Measurements from ENCODE around the gene CHRNA10.
A peak's percentile ranks its signal among the peaks of the same experiment; 100 is the strongest.

Gene CHRNA10, protein sequence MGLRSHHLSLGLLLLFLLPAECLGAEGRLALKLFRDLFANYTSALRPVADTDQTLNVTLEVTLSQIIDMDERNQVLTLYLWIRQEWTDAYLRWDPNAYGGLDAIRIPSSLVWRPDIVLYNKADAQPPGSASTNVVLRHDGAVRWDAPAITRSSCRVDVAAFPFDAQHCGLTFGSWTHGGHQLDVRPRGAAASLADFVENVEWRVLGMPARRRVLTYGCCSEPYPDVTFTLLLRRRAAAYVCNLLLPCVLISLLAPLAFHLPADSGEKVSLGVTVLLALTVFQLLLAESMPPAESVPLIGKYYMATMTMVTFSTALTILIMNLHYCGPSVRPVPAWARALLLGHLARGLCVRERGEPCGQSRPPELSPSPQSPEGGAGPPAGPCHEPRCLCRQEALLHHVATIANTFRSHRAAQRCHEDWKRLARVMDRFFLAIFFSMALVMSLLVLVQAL

DNA sequence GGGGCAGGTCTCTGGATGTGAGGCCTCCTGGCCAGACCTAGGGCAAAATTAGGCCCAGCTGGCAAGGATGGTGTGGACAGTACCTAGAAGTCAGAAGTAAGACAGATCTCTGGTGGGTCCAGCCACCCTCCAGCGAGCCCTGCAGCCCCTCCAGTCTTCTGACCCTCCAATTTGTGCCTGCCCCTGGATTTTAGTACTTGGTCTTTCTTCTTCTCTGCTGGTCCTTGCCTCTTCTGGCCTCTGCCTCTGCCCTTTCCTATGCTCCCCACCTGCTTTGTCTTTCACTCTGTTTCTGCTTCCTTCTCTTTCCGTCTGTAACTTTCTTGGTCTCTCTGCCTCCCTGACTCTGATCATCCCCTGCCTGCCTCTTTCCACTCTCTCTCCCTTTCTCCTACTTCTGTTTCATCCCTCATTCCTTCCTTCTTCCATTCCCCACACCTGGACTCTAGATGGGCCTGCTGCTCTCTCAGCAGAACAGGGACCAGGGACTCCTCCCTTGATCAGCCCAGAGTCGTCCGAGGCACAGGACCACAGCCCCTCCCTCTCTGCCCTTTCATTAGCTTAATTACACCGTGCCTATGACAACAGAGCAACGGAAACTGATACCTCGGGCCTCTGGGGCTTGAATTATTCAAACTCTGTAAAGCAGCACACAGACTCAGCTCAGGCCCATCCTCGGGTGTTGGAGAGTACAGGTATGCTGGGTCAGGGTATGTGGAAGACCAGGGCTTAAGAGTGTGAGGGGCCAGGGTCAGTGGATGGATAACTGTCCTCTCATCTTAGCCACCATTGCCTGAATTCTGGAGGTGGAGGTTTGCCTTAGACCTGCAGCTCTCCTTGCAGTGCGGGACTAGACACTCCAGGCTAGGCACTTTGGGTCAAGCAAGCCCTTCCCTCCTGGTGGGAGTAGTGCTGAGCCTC, at the start of gene CHRNA10:
TSS of gene CHRNA10 (minus strand) at position 51 of the 921 bp plus-strand sequence. CDS start 72 bp downstream, outside the sequence.
- DNase-seq (ENCODE audit: low read depth) = no peak

DNA sequence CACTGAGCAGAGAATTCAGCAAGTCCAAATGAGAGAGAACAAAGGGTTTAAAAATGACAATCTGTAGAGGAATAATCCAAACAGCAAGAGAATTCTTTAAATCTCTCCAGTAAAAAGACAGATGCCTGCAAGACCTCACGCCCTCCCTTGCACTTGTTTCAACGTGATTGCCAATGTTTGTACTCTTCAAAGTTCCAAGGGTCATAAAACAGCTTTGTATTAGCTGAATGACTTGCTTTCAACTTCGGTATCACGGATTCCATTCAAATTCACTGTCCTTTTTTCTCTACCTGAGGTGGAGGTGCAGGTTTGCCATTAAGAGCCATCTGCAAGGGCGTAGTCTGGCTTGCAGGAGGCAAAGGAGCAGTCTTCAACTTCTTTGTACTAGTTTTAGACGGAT, 41.1 kb upstream of the CHRNA10 start:
- DNase-seq (ENCODE audit: low read depth) = no peak

DNA sequence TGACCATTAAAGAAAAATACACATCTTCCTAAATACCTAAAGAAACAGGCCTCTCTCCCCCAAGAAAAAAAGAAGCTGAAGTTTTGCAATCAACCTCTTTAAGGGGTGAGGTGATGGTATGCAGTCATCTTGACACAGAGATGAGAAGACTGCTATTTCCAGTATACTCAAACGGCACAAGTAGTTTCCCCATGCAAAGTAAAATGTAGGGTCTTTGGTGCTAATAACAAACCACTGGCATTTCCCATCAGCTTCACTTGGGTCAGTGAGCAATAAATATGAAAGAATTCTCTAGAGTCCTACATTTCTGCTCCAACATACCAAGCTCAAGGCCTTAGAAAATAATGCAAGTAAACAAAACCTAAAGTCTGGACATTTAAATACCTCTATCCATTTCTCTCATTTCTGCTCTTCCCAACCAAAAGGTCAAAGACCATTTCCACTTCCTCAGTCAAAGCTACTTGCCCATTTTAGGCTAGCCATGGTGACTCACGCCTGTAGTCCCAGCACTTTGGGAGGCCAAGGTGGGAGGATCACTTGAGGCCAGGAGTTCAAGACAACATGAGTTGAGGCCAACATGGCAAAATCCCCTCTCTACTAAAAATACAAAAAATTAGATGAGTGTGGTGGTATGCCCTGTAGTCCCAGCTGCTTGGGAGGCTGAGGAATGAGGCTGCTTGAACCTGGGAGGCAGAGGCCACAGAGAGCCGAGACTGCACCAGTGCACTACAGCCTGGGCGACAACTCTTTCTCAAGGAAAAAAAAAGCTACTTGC, 39.5 kb upstream of the CHRNA10 start:
- no peak for DNase-seq (ENCODE audit: low read depth)

DNA sequence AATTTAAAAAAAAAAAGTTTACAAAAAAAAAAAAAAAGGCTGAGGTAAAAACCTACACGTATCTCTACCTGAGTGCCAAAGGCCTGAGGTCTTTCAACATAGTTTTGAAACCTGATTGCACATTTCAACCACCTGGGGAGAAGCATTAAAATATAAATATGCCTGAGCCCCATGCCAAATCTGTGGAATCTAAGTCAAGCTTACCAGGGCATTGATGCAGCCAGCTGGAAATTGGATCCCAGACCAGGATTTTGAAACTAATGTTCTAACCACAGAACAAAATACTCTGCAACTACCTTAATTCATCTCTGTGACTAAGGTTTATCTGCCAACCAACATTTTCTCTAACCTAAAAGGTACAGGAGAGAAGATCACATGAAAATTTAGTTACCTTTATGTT, 38.8 kb upstream of the CHRNA10 start:
- no peak for DNase-seq (ENCODE audit: low read depth)

DNA sequence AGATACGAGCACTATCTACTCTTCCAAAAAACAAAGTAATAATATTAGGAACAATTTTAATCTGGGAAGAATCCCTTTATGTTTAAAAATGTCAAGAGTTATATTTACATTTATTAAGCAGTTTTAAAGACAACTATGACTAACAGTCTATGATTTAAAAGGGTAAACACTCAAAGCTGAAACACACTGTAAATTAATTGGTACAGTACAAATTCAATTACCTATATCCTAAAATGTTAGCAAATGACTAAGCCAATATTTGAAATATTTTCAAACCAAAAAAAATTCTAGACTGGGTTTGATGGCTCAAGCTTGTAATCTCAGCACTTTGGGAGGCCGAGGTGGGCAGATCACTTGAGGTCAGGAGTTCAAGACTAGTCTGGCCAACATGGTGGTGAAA, 36.0 kb upstream of the CHRNA10 start:
- no peak for DNase-seq (ENCODE audit: low read depth)

DNA sequence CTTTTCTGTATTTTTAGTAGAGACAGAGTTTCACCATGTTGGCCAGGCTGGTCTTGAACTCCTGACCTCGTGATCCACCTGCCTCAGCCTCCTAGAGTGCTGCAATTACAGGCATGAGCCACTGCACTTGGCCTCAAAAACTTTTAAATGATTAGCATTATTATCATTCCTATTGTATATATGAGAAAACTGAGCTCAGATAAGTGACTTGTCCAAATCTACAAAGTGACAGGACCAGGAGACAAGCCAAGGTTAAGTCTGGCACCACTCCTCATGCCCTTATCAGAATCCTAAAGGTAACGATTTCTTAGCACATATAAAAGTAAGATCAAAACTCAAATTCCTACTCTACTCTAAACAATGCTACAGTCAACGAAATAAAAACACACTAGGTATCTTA, 32.2 kb upstream of the CHRNA10 start:
- DNase-seq (ENCODE audit: low read depth) = no peak

DNA sequence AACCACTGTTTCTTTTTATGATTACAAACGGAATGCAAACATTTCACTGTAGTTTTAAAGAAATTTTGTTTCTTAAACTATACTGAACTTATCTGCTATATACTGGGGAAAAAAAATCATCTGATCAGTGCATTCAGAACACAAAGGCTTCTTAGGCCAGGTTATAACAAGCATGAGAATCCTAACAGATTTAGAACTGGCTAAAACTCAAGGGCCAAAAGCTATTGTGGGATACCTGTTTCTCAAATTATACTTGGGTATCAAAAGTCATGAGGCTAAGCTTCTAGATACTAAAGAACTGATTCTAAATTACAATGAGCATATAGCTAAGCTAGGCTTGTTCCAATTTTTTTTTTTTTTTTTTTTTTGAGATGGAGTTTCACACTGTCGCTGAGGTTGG, 29.7 kb upstream of the CHRNA10 start:
- DNase-seq (ENCODE audit: low read depth) = no peak

DNA sequence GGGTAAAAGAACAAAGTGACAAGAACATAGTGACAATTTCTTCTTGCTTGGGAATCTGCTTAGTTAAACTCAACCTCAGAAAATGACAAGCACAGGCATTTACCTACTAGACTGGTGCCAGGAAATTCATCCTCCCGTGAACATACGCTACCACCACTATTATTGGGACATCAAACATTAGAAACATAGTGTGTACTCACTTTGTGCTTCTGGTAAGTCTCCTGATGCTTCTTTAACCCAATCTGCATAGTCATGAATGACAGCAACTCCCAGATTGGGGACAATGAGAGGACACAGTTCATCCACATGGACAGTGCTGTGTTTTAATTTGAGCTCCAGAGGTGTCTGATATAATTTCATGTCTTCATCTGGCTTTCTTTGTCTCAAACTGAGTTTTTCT, 29.2 kb upstream of the CHRNA10 start:
- DNase-seq (ENCODE audit: low read depth) = no peak

DNA sequence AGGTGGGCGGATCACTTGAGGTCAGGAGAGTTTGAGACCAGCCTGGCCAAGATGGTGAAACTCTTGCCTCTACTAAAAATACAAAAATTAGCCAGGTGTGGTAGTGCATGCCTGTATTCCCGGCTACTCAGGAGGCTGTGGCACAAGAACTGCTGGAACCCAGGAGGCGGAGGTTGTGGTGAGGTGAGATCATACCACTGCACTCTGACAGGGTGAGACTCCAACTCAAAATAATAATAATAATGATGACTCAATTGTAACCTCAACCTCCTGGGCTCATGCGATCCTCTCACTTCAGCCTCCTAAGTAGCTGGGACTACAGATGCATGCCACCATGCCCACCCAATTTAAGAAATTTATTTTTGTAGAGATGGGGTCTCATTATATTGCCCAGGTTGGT, 15.6 kb upstream of the CHRNA10 start:
- peak; percentile 54 for DNase-seq (ENCODE audit: low read depth)

DNA sequence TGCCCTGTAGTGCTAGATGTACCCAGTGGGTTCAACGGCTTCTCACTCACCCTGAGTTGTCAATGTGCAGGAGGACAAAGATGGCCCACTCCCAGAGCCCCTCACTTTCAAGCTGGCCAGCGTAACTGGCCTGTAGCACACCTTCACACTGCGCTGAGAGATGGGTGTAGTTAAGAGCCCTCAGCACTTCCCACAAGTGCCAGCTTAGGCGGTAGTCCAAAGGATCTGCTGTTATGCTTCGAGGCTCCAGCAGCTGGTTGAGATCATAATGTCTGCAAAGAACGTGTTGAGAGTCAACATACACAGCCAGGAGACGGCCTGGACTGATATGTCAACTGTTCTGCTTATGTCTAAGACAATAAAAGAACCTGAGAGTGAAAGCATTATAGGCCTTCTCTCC, 14.7 kb upstream of the CHRNA10 start:
- no peak for DNase-seq (ENCODE audit: low read depth)

DNA sequence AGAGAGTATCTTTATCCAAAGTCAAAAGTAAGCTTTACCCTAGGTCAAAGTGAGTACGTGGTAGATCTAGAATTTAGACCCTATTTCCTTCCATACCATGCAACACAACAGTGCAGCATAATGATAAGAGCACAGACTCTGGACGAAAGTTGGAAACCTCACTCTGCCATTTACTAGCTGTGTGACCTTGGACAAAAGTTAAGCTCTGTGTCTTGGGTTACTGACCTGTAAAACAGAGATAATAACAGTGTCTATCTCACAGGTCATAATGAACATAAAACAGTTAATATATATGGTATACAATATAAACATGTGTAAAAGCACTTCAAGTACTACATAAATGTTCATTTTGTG, 13.6 kb upstream of the CHRNA10 start:
- no peak for DNase-seq (ENCODE audit: low read depth)

DNA sequence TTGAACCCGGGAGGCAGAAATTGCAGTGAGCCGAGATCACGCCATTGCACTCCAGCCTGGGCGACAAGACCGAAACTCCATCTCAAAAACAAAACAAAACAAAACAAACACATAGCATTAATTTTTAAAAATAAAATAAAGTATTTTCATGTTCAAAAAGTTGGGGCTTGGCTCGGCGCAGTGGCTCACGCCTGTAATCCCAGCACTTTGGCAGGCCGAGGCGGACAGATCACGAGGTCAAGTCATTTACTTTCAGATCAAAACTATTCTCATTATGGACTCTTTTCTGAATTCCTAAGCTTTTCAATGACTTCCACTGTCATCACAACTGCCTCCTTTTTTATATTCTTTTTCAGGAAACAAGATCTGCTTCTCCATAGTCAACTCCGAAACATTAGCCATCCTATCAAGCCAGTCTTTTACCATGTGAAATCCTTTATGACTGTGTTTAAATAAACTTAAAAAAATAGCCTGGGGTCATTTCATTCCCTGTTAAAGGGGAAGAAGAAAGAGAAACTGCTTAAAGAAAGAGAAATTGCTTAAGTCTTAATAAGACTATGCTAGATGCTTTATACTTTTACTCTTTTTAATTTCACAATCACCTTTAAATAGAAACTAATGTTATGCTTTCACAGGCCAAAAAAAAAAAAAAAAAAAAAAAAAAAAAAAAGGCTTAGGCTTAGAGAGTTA, 13.1 kb upstream of the CHRNA10 start:
- DNase-seq (ENCODE audit: low read depth) = no peak

DNA sequence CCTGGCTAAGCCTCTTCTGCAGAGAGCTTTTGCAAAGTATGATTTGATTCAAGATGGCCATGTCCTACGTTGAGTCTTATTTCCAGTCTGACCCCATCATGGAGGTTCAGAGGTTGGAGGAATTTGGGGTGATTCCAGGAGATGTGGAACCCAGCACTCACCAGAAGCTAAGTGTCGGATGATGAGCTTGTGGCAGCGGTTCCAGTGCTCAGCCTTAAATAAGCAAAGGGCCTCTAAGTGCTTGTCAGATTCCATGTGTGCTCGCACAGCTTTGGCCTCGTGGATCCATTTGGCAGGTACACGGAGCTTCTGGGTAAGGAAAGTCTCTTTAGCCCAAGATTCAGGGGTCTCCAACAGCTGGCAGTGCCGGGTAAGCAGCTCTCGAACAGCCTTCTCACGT, 11.9 kb upstream of the CHRNA10 start:
- no peak for DNase-seq (ENCODE audit: low read depth)

DNA sequence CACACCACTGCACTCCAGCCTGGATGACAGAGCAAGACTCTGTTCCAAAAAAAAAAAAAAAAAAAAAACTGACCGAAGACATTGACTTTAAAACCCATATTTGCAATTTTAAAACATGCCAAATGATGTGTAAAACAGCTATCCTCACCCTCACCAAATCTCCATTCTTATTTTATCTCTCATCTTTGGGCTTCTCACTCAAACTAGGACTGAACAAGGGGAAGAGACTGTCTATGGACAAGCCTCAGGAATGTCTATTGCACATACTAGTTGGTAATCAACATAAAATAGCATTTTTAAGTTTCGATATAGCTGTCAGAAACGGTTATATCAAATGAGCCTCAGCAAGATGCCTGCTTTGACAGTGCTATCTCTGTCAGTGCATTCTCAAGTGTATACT, 7.9 kb upstream of the CHRNA10 start:
- DNase-seq (ENCODE audit: low read depth) = no peak

DNA sequence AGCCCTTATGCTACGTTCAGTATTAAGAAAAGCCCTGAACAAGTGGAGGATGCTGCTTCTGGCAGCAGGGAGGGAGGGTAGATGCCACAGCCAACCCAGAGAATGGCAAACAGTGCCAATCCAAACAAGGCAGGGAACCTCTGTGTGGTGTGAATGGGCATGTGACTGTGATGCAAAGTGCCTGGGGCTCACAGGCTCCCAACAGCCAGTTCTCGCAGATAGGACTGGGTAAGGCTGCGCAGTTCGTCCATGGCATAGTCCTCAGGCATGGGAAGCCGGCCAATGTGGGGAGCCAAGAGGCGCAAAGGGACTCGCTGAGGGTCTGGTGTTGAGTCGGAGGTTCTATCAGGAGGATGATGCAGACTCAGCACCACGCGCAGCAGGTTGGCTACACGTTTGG, 4.8 kb upstream of the CHRNA10 start:
- DNase-seq (ENCODE audit: low read depth) = no peak

DNA sequence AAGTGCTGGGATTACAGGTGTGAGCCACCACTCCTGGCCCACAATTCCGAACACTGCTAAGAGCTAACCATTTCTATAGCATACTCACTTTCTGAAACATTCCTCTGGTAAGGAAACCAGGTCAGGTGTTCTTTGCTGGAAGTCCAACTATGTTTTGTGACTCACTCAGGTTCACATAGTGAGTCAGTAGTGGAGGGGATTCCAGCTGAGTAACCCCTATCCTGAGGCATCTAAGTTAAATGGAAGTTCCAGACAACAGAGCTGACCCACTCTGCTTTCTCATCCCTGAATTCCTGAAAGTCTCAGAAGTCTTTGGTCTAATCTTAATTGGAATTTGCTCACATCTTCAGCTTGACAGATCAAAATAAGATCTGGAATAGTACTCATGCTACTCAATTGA, 3.0 kb upstream of the CHRNA10 start:
- DNase-seq (ENCODE audit: low read depth) = peak; percentile 92

DNA sequence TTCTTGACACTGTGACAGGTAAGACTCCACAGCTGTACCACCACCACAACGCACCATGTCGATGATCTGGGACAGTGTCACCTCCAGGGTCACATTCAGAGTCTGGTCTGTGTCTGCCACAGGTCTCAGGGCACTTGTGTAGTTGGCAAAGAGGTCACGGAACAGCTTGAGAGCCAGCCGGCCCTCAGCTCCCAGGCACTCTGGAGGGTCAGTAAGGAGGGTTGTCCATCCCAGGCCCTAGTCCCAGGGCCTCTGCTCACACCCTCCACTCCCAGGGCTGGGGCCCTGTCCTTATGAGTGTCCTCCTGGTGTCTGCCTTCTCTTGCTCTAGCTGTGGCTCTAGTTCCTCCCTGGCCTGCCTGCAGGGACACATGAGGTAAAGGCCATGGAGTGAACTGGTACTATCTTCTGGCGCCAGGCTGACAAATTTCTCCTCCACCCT, 1.4 kb downstream of the CHRNA10 start:
- no peak for DNase-seq (ENCODE audit: low read depth)

DNA sequence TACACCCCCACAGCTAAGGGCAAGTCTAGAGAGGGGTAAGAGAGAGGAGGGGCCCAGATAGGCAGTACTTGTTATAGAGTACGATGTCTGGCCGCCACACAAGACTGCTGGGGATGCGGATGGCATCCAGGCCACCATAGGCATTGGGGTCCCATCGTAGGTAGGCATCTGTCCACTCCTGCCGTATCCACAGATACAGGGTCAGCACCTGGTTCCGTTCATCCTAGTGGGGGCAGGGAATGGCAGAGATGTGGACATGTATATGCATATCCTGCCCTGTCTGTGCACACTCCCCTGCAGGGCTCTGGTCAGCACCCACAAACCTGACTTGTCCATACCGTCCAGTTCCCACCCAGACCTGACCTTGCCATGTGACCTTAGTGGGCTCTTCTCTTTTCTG, 2.1 kb downstream of the CHRNA10 start:
- no peak for DNase-seq (ENCODE audit: low read depth)

DNA sequence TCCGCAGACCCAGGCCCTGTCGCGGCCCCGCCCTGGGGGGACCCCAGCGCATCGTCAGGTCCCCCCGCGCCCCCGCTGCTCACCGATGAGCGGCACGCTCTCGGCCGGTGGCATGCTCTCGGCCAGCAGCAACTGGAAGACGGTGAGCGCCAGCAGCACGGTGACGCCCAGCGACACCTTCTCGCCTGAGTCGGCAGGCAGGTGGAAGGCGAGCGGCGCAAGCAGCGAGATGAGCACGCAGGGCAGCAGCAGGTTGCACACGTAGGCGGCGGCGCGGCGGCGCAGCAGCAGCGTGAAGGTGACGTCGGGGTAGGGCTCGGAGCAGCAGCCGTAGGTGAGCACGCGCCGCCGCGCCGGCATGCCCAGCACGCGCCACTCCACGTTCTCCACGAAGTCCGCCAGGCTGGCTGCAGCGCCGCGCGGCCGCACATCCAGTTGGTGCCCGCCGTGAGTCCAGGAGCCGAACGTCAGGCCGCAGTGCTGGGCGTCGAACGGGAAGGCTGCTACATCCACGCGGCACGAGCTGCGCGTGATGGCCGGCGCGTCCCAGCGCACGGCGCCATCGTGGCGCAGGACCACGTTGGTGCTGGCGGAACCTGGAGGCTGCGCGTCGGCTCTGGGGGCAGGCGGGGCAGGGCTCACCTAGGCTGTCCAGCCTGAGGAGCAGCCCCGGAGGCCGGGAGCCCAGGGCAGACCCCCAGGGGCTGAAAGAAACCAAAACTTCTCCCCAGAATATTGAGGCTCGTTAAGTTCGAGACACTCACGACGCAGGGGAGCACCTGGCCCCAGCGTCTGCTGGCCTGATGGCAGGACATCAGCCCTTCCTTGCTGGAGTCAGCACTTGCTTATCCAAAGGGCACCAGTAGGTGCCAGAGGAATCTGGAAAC, 3.8 kb downstream of the CHRNA10 start:
- DNase-seq (ENCODE audit: low read depth) = no peak

DNA sequence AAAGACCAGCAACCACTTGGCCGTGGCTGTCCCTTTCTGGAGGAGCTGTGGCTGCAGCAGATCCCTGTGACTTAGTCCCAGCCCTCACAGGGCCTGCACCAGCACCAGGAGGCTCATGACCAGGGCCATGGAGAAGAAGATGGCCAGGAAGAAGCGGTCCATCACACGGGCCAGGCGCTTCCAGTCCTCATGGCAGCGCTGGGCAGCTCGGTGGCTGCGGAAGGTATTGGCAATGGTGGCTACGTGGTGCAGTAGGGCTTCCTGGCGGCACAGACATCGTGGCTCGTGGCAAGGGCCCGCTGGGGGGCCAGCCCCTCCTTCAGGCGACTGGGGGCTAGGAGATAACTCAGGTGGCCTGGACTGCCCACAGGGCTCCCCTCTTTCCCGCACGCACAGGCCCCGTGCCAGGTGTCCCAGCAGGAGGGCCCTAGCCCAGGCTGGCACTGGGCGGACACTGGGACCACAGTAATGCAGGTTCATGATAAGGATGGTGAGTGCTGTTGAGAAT, 5.1 kb downstream of the CHRNA10 start:
- no peak for DNase-seq (ENCODE audit: low read depth)

Measured in ELR (cell line).